Embryonic facial prominence (tissue), 1 donor: Measurements from ENCODE around the gene LRRC8B.

Experiments used
- DNase-seq: peaks from one replicate; pipeline ENCODE4 v3.0.0-alpha.2; 2016; ENCODE audit errors: extremely low spot score

LRRC8B gene

DNA sequence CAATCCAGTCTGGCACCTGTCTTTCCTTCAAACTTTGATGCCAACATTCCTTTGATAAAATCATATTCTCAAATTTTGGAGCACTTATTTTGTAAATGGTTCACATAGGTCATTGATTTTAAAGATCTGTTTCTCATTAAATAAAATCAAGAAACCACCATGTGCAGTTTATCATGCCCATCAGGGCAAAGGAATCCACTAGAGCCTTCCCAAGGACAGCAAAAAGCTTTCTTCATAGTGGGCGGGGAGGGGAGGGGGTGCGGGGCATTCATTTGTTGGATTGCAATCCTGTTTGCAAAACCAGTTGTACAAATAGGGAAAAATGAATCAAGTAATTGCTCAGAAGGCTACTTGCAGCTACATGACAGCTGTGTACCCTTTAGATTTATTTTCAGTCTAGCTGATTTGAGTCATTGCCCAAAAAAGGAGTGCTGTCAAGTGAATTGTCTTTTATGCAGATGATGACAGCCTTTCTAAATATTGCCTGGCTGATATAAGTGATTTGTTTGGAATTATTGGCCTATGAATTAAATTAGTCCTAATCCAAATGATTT, 23.0 kb downstream of the LRRC8B start:
- DNase-seq: no peak

DNA sequence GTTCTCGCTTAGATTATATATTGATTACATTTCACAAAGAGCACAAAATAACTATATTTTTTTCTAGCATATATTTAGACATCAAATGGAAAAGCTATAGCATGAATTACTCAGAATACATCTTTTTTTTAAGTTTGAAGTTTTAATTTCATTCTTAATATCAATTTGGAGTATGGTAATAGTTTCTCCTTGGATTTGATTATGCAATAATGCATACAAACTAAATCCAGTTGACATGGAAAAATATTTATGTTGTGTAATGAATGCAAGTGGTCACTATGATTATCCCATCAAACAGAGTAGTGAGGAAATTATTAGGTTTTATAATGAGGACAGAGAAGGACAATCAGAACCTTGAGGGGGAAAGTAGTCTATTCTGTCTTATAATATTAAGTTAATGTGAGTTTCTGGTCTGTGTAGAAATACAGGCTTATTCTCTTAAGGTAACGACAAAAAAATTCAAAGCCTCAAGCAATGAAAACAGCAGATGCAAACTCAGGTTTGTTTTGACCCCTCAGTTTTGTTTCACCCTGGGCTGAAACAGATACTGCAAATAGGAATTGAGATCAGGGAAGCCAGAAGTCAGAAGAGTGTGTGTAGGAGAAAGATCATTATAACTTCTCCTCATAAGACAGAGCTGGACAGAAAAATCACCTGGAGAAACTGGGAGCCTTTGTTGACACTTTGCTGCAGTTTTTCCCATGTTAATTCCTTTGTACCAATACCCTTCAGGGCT, 23.7 kb downstream of the LRRC8B start:
- DNase-seq: no peak

DNA sequence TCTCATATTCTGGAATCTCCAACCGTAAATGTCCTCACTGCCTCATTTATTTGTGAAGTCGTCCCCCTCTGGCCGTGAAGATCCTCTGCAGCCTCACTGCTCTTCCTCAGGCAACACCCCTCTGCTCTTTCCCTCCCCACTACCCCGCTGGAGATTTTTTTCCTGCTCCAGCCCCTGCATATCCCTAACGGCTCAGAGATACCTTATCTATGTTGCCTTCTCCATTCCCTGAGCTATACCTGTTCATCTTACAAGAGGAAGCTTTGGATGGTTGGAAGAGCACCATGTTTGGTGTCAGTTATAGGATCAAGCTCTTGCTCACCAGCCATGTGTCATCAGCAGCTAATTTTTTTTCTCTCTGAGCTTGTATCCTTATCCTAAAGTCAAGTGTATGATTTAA, 26.4 kb downstream of the LRRC8B start:
- no peak for DNase-seq

DNA sequence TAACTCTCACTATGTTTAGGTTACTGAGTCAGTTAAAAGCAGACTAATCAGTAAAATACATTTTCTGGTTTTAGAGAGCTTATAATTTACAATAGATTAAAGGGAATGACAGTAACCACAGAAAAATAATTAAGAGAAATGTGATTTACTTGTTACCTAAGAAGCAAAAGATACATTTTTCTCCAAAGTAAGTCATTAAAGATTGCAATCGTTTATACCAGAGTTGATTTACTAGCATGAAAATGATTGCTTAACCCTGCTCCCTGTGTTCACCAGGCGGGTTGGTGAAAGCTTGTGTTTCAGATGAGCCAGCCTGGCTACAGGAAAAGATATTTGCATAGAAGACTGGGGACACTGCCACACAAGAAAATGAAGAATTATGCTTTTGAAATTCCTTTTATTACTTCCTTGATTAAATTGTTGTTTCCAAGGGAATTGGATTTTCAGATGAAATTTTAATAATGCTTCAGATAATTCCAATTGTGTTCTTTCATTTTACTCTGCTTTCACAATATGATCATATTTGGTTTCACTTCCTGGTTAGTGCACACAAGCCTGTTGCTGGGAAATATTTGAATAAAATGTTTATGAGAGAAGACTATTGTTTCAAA, 27.9 kb downstream of the LRRC8B start:
- no peak for DNase-seq

DNA sequence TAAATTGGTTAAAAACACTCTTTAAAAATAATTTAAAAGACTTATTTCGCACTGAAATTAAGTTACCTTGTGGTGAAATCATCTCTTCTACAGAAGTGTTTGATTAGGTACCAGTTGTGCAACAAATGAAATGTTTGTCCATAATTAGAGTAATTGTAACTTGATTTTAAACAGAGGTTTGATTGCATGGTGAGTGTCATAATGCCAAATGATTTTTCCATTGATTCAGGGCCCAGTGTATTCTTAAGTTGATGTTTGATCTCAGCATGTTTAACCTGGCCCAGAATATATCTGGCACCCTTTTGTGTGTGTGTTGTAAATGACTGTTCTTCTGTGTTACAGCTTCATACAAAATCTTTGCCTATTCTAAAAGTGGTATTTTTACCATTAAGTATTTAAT, 28.5 kb downstream of the LRRC8B start:
- no peak for DNase-seq

DNA sequence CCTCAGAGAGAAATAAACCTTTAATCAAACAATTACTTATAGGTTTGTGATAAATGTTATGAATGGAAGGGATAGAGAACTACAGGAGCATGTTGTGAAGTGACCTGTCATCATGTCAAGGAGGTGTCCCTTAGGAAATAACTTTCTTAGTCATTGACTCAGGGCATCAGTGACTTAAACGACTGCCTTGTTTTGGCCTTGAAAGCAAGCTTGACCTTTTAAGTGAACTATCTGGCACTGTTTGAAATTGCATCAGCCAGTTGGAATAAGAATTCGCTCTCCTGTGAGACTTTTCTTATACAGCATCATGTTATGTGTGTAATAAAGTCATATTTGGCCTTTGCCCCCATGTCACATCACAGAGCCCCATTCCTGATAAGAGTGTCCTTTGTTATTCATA, 30.9 kb downstream of the LRRC8B start:
- DNase-seq: no peak

DNA sequence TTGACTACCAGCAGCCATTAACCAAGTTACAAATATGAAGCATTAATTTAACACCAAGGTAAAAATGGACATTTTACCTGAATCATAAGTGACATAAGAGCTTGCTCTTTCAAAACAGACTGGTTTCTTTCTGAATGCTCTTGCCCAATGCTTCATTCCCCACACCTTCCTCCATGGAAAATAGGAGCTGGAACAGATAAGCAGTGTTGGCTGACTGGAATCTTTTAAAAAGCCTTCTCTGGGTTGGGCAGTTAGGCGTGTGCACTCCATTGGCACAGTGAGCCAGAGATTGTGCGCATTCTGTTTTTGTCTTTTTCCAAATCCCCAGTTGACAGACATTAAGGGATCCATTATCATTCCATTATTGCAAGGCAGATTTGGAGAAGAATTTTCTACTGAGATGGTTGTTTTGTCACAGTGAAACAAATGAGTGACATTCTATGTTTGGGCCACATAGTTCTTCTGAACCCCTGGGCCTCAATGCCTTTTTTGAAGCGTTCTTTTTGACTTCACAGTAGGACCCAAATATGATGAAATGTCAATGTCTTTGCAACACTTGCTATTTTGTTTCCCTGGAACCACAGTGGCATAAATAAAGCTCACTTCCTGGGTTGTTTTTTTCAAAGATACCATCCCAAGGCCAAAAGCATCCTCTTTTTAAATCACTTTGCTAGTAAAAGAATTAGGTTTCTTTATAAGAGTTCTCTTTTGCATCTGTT, 32.3 kb downstream of the LRRC8B start:
- no peak for DNase-seq

DNA sequence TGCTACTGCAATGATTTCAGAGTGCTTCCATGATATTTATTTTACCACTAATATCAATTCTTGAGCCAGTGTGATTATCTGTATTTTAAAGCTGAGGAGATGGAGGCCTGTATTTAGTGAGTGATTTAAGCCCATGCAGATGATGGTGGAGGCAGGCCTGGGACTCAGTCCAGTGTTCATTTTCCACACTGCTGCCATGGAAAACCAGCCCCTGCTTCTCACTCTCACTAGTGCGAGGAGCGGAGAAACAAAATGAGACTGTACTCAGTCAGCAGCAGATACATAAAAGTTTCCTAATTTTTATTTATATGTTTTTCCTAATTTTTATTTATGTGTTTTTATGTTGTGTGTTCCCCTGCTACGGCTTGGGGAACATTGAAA, 32.8 kb downstream of the LRRC8B start:
- no peak for DNase-seq

DNA sequence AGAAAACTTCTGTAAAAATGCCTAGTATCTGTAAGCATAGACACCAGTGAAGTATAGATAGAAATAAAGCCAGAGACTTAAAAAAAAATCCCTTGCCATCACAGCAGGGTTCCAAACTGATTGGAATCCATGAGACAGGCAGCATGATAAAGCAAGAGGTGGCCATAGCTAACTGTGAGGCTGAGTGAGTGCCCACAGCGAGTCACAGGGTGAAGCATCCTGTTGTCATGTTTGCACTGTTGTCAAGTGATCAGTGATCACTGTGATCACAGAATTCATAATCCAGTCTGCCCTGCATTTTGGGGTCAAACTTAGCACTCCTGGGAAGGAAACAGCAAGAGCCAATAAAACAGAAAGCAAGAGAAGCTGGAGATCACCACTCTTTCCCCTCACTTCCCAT, 33.3 kb downstream of the LRRC8B start:
- DNase-seq: no peak

DNA sequence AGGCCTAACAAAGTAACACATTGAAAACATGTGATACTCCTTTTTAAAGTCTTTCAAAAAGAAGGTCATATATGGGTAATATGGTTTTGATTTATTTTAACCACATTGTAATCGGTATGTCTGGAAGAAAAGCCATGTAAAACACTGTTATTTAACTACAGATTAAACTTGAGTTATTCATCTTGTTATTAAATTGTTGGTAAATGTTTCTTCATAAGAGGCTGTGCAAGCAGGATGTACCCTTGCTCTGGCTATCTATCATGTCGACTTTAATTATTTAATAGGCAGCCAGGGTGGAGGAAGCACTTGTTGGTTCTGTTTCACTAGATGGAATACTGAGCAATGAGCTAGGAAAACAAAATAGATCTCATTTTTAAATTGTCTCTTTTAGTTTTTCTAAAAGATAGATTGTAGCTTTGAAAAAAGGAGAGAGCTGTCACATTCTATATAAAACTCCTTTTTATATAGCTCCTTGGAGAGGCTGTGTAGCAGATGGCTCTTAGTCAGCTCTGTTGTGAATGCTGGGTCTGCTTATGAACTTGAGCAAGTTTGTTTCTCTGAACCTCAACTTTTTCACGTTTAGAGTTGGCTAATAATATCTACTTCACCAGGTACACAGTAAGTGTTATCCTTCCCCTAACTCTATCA, 39.5 kb downstream of the LRRC8B start:
- DNase-seq: peak; percentile 14

DNA sequence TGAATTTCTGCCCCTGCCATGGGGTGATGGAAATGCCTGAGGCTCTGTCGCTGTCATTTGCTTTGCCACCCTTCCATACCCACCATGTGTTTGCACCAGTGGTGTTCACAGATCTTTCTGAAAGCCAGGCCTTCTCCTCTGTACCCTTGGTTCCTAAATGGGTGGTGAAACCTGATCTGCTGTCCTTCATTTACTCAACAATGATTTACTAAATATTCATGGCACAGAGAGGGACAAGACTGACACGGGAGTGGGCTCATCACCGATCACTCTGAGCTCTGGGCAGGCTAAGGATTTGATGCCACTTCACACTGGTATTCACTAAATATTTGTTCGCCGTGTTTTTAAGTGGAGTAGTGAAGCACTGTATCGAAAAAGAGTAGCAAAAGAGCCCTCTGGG, 40.9 kb downstream of the LRRC8B start:
- no peak for DNase-seq

DNA sequence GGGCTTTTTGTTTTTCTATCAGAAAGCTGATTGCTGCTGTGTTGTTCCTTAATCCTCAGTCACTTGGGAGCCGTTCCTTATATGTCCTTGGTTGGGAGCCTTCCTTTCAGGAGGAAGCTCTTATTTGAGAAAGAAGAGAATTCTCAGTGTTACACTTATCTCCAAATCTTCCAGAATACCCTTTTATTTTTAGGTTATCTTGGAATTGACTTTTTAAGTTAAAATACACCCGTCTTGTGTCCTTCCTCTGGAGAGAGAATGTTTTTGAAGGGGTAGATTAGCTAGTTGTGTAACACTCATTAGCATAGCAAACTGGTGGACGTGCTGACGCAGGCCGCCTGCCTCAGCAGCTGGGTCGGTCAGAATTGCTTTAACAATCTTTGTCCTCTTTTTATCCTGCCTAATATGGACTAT, 42.1 kb downstream of the LRRC8B start:
- DNase-seq: no peak

DNA sequence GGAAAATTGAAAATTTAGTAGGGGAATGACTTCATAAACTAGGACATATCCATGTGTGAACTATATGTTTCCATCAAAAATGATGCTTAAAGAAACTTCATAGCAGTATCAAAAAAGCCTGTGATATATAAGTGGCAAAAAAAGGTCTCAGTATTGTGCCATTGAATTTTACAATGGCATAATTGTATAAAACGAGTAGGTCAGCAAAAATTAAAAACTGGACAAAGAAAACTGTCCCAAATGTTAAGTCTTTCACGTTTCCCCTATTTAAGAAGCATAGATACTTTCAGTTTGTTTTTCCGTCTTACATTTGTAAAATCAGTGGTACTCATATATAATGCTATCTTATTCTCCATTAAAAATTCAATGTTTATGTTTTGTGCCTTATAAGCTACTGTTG, 43.2 kb downstream of the LRRC8B start:
- DNase-seq: no peak

DNA sequence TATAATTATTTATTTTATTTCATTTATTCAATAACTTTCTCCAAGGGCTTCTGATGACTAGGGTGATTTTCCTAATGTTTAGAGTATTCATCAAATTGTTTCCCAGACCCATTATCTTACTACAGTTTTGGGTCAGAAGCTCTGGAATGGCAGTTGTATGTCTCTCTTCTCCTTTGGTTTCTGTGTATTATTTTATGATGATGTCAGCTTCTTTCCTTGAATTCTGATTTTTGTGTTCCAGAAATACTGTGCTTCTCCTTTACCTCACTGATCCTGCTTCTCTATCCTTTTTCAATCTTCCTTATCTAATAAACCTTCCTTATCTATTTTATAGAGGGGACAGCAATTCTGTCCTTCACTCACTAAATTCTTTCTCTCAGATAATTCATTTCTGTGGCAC, 48.8 kb downstream of the LRRC8B start:
- DNase-seq: no peak

DNA sequence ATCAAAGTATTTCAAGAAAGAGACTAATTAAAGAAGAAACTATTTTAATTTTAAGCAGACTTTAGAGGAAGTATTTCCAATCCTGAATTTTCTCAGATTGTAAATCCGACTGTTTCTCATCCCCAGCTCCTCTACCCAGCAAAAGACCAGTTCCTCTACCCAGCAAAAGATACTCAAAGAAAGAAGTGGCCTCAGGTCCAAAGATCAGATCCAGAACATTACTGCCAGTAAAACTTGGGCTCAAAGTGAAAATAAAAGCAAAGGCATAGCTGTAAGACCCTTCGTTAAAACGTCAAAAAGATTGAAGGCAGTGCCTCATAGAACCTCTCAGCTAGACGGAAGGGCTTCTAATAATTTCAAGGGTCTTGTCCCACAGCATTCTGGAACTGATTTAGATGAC, 50.0 kb downstream of the LRRC8B start:
- DNase-seq: no peak

DNA sequence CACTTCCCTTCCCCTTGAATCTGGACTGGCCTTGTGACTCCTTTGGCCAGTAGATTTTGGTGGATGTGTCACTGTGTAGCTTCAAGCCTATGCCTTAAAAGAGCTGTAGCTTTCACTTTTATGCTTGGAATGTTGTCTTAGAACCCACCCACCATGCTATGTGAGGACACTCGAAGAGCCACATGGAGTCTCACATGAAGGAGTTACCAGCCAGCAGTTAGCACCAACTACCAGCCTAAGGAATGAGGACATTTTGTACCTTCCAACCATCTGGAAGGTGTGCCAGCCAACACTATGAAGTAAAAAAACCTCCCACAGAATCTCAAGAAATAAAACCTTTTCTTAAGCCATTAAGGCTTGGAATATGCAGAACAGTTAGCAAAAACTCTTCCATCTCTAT, 50.6 kb downstream of the LRRC8B start:
- no peak for DNase-seq

DNA sequence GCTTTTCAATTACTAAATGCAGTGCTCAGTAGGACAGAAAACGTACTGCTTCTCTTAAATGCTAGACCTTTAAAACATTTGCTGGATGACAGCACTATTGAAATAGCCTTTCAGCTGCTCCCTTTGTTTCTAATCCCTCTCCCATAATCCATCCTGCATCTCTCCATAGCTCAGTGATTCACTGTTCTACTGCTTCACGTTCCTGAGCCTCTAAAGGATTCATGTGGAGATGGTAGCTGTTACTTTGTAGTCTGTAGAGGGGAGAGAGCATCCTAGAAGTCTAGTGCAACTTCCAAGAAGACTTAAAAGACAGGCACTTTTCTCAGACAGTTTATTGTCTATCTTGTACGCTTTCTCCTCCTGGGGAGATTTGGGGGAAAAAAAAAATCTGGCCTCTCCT, 51.4 kb downstream of the LRRC8B start:
- DNase-seq: no peak

DNA sequence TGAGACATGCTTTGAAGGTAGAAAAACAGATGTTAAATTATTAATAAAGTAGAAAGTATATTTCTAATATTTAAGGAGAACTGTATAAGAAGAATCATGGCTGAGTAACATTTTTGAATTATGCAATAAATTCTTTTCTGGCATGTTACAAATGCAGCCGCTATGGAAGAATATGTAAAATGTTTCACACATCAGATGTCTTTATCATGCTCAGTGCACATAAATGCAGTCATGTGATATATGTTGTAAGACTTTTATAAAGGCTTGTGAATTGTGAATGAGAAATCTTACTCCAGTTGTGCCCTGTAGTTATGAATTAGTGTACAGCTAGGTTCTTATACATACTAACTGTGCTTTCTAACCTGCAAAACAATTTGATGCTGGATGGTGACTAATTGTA, 53.5 kb downstream of the LRRC8B start:
- no peak for DNase-seq

DNA sequence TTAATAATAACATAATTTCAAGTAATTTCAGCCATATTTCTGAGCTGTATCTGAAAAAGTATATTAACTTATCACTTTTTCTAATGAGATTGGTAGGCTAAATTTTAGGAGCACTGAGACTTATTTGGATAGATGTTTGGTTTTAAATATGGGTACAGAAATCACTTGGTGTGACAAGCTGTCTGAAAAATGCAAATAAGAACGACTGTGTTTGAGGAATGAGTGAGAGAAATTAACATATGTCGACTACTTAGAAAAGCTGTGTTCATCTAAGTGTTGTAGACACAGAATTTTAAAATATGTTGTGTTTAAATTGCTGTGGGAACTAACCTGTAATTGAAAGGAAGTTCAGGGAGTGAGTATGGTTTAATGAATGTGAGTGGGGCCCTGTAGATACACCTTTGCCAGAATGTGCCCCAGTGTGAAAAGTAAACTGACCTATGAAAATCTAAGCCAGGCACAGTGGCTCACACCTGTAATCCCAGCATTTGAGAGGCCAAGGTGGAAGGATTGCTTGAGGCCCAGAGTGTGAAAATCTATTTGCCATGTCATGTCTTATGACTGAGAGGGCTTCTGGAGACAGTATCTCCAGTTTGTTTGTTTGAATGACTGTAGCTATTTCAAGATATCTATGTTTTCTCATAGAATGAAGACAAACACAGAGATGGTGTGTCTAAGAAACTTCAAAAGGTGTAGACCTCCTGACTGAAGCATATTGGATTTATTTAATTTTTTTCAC, 54.5 kb downstream of the LRRC8B start:
- DNase-seq: no peak

DNA sequence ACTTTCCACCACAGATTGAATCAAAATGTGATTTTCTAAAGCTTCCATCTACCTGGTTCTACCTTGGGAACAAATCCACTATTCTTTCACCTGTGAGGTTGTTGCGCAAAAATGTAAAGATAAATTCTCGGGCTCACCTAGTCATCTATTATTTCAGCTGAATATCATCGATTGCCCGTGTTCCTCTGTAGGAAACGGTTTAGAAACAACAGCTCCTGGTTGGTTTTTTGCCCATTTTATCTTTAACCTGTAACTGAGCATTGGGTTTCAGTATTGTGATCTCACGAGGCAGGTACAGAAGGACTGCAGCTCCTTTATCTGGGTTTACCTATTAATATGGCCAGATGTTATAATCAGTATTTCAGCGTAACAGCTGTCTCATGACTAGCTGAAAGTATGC, 55.4 kb downstream of the LRRC8B start:
- no peak for DNase-seq

DNA sequence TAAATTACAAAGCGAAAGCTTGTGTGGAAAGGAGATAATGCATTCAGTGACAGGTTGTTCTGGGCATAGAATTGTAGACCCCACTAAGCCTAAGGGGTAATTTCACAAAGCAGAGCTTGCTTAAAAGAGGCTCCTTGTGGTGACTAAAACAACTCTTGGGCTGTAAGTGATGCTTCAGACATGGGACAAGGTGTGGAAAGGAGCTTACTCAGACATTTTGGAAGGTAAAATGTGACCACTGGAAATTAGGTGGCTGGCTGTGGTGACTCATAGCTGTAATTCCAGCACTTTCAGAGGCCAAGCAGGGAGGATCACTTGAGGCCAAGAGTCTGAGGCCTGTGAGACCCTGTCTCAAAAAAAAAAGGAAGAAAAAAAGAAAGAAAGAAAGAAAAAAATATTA, 57.2 kb downstream of the LRRC8B start:
- no peak for DNase-seq

DNA sequence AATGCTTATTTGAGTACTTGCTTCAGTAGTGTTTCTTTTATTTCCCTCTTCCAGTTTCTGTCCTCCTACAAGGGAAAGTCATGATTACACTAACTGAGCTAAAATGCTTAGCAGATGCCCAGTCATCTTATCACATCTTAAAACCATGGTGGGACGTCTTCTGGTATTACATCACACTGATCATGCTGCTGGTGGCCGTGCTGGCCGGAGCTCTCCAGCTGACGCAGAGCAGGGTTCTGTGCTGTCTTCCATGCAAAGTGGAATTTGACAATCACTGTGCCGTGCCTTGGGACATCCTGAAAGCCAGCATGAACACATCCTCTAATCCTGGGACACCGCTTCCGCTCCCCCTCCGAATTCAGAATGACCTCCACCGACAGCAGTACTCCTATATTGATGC, 57.9 kb downstream of the LRRC8B start:
- DNase-seq: no peak
